Activated naive CD4-positive, alpha-beta T cell treated with anti-CD3 and anti-CD28 coated beads, Interleukin-2, amount 50 U/mL, for 24 hours (primary cell): ENCODE results near the gene MFGE8.

ENCODE experiments used
- H3K27ac Mint-ChIP-seq: one replicate; pipeline ENCODE4 v1.8.0; 2021; ENCODE audit warnings: mild to moderate bottlenecking, mixed read lengths
- H3K27me3 Mint-ChIP-seq: one replicate; pipeline ENCODE4 v1.8.0; 2021; ENCODE audit warnings: mixed read lengths
- H3K36me3 Mint-ChIP-seq: one replicate; pipeline ENCODE4 v1.8.0; 2021; ENCODE audit warnings: mixed read lengths
- H3K4me1 Mint-ChIP-seq: one replicate; pipeline ENCODE4 v1.8.0; 2021; ENCODE audit warnings: mixed read lengths
- H3K4me3 Mint-ChIP-seq: one replicate; pipeline ENCODE4 v1.8.0; 2021; ENCODE audit warnings: mild to moderate bottlenecking, mixed read lengths
- H3K9me3 Mint-ChIP-seq: one replicate; pipeline ENCODE4 v1.8.0; 2021; ENCODE audit warnings: mixed read lengths

The MFGE8 gene

GRCh38 chr15:88873786-88874185, 39.4 kb downstream of the MFGE8 start:
- Mint-ChIP-seq H3K4me1 (no peaks in the 10 kb centered on the region), H3K27me3 (no peaks in the 10 kb centered on the region), H3K27ac (no peak overlapping the region), H3K36me3 (peaks cover 8% of the 10 kb centered on the region), H3K9me3 (no peaks in the 10 kb centered on the region), H3K4me3 (no peak overlapping the region)

DNA sequence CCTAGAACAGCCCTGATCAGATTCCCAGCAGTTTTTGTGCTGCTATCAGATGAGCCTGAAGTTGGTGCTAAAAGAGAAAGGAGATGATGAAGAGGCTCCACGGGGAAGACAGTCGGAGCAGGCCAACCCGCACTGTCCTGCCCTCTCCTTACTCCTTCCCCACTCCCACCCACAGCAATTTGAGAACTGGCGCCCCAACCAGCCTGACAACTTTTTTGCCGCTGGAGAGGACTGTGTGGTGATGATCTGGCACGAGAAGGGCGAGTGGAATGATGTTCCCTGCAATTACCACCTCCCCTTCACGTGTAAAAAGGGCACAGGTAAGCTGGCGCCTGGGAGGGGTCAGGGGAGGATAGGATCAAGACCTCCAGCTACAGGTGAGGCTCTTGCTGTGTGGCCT, 40.5 kb downstream of the MFGE8 start:
- Mint-ChIP-seq H3K4me3 (no peak overlapping the region), H3K36me3 (peaks cover 8% of the 10 kb centered on the region)

DNA sequence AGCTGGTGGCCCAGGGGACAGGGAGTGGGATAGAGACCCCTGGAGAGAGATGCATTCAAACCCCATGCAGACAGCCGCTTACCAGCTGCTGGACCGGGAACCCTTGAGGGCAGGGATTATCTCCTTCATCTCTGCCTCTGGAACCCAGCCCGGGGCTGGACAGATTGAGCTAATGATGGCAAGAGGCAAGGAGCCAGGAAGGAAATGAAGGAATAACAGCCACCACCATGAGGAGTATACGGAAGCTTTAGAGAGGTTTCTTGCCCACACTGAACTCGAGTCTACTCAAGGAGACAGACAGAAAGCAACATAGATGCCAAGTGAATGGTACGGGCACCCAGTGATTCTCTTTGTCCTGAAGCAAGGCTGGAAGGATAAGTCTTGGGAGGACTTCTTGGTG, 41.1 kb downstream of the MFGE8 start:
- H3K4me3 Mint-ChIP-seq = no peak overlapping the region
- peaks cover 8% of the 10 kb centered on the region for H3K36me3 Mint-ChIP-seq
- no peaks in the 10 kb centered on the region for H3K4me1 Mint-ChIP-seq
- no peak overlapping the region for H3K27ac Mint-ChIP-seq
- no peaks in the 10 kb centered on the region for H3K27me3 Mint-ChIP-seq
- no peaks in the 10 kb centered on the region for H3K9me3 Mint-ChIP-seq

More for the DNA sequence above, 40.5 kb downstream of the MFGE8 start:
- H3K4me1 Mint-ChIP-seq = no peaks in the 10 kb centered on the region
- no peaks in the 10 kb centered on the region for H3K27me3 Mint-ChIP-seq
- H3K9me3 Mint-ChIP-seq = no peaks in the 10 kb centered on the region
- no peak overlapping the region for H3K27ac Mint-ChIP-seq

DNA sequence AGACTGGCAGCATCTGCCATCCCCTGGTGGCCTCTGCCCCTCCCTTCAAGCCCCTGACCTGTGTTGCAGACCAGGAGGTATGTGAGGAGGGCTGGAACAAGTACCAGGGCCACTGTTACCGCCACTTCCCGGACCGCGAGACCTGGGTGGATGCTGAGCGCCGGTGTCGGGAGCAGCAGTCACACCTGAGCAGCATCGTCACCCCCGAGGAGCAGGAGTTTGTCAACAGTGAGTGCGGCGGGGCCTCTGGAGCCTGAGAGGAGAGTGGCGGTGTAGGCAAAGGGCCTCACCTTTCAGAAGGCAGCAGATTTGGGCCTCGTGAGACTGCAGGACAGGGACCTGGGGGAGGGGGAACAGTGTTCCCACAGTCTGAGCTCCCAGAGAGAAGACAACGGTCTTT, 41.9 kb downstream of the MFGE8 start:
- peaks cover 5% of the 10 kb centered on the region for H3K36me3 Mint-ChIP-seq
- H3K9me3 Mint-ChIP-seq = no peaks in the 10 kb centered on the region
- H3K4me1 Mint-ChIP-seq = no peaks in the 10 kb centered on the region
- no peak overlapping the region for H3K27ac Mint-ChIP-seq
- H3K4me3 Mint-ChIP-seq = no peak overlapping the region
- no peaks in the 10 kb centered on the region for H3K27me3 Mint-ChIP-seq

DNA sequence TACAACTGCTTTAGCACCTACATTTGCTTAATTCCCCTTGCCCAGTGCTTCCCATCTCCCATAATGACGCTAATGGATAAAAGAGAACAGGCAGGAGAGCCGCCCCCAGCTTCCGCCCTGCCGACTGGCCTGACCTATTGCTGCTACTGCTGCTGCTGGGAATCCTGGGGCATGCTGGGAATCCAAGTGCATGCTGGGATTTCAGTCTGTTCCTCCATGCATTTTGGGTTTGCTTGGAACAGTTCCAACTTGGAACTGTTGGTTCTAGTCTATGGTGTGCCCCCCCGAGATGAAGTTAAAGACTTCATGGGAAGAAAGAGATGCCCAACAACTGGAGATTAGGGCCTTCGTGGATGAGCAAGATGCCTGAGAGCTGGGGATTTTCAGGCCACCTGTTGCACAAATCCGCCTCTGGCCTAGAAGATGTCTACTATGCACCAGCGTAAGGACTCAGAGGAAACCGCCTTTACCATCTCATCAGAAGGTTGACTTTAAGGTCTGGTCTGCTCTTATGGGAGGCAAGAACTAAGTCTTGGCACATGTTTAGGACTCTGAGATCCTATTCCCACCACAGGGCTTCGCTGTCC, 46.8 kb downstream of the MFGE8 start:
- H3K4me3 Mint-ChIP-seq = no peak overlapping the region
- no peaks in the 10 kb centered on the region for H3K27me3 Mint-ChIP-seq
- no peak overlapping the region for H3K27ac Mint-ChIP-seq
- peaks cover 2% of the 10 kb centered on the region for H3K36me3 Mint-ChIP-seq
- H3K4me1 Mint-ChIP-seq = no peaks in the 10 kb centered on the region
- no peaks in the 10 kb centered on the region for H3K9me3 Mint-ChIP-seq

- Mint-ChIP-seq H3K4me1 (no peaks in the 10 kb centered on the region), H3K36me3 (peaks cover 2% of the 10 kb centered on the region), H3K27ac (no peak overlapping the region), H3K9me3 (no peaks in the 10 kb centered on the region), H3K27me3 (no peaks in the 10 kb centered on the region), H3K4me3 (no peak overlapping the region)
These were observed 47.6 kb downstream of the MFGE8 start for GRCh38 chr15:88865498-88866099.

- no peaks in the 10 kb centered on the region for H3K4me1 Mint-ChIP-seq
- H3K27ac Mint-ChIP-seq = no peak overlapping the region
- H3K9me3 Mint-ChIP-seq = no peaks in the 10 kb centered on the region
- H3K4me3 Mint-ChIP-seq = no peak overlapping the region
- H3K27me3 Mint-ChIP-seq = no peaks in the 10 kb centered on the region
- peaks cover 2% of the 10 kb centered on the region for H3K36me3 Mint-ChIP-seq
These were observed 48.2 kb downstream of the MFGE8 start for GRCh38 chr15:88864861-88865497.

DNA sequence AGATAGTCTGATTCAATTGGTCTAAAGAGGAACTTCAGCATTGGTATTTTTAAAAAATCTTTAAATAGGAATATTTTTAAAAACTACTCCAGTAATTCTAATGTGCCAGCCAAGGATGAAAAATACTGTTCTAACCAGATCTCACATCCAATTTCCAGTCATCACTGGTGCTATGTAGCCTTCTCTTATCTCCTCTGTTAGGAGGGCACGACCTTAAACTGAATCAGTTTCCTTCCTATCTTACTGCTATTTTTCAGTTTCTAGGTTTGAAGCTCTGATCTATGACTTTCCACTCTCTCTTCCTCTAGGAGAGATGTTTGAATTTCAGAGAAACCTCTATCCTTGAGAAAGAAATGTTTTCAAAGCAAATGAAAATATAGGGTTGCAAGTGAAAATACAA, 49.8 kb downstream of the MFGE8 start:
- Mint-ChIP-seq H3K9me3 (no peaks in the 10 kb centered on the region), H3K4me1 (no peaks in the 10 kb centered on the region), H3K27me3 (no peaks in the 10 kb centered on the region), H3K27ac (no peak overlapping the region), H3K4me3 (no peak overlapping the region), H3K36me3 (peaks cover 2% of the 10 kb centered on the region)

DNA sequence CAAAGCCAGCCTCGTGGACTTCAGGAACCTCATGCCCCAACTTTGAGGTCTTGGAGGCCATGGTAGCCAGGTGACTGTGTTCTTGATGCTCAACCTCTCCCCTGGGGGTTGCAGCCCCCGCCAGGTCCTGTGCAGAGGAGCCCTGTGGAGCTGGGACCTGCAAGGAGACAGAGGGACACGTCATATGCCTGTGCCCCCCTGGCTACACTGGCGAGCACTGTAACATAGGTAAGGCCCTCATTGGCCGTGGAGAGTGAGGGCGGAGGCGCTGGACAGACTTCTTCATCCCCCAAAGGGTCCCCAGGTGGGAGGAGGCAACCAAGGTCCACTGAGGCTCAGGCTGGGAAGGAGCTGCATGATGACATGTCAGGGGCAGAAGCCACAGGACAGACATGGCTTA, 53.0 kb downstream of the MFGE8 start:
- Mint-ChIP-seq H3K9me3 (no peaks in the 10 kb centered on the region), H3K27ac (no peak overlapping the region), H3K4me3 (no peak overlapping the region), H3K4me1 (no peaks in the 10 kb centered on the region), H3K27me3 (no peaks in the 10 kb centered on the region), H3K36me3 (peaks cover 2% of the 10 kb centered on the region)

GRCh38 chr15:88859550-88859949, 53.6 kb downstream of the MFGE8 start:
- peaks cover 2% of the 10 kb centered on the region for H3K9me3 Mint-ChIP-seq
- H3K36me3 Mint-ChIP-seq = peaks cover 2% of the 10 kb centered on the region
- H3K27ac Mint-ChIP-seq = no peak overlapping the region
- no peaks in the 10 kb centered on the region for H3K4me1 Mint-ChIP-seq
- H3K4me3 Mint-ChIP-seq = no peak overlapping the region
- H3K27me3 Mint-ChIP-seq = no peaks in the 10 kb centered on the region

DNA sequence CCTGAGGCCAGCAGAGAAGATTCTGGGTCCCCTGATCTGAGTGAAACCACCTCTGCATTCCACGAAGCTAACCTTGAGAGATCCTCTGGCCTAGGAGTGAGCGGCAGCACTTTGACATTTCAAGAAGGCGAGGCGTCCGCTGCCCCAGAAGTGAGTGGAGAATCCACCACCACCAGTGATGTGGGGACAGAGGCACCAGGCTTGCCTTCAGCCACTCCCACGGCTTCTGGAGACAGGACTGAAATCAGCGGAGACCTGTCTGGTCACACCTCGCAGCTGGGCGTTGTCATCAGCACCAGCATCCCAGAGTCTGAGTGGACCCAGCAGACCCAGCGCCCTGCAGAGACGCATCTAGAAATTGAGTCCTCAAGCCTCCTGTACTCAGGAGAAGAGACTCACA, 54.2 kb downstream of the MFGE8 start:
- Mint-ChIP-seq H3K27ac (no peak overlapping the region), H3K4me3 (no peak overlapping the region), H3K4me1 (no peaks in the 10 kb centered on the region), H3K27me3 (no peaks in the 10 kb centered on the region), H3K36me3 (peaks cover 2% of the 10 kb centered on the region), H3K9me3 (peaks cover 4% of the 10 kb centered on the region)

DNA sequence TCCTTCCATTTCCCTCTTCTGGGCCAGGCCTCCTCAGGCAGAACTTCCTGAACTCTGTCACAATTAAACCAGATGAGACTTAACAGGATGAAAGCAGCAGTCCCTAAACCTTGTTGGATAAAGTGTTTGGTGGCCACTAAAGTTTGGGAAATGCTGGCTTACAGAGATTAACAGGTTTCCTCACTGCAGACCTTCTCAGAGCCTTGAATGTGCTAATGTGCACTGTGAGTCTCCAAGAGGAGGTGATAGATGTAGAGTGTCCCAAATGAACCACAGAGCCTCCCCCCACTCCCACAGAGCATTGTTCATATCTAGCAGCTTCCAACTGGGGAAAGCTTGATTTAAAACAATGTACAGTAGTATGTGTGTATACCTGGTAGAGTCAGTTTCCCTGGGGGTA, 60.7 kb downstream of the MFGE8 start:
- H3K27me3 Mint-ChIP-seq = peaks cover 1% of the 10 kb centered on the region
- no peak overlapping the region for H3K4me3 Mint-ChIP-seq
- peaks cover 3% of the 10 kb centered on the region for H3K36me3 Mint-ChIP-seq
- H3K27ac Mint-ChIP-seq = no peak overlapping the region
- H3K4me1 Mint-ChIP-seq = no peaks in the 10 kb centered on the region
- H3K9me3 Mint-ChIP-seq = peaks cover 4% of the 10 kb centered on the region

DNA sequence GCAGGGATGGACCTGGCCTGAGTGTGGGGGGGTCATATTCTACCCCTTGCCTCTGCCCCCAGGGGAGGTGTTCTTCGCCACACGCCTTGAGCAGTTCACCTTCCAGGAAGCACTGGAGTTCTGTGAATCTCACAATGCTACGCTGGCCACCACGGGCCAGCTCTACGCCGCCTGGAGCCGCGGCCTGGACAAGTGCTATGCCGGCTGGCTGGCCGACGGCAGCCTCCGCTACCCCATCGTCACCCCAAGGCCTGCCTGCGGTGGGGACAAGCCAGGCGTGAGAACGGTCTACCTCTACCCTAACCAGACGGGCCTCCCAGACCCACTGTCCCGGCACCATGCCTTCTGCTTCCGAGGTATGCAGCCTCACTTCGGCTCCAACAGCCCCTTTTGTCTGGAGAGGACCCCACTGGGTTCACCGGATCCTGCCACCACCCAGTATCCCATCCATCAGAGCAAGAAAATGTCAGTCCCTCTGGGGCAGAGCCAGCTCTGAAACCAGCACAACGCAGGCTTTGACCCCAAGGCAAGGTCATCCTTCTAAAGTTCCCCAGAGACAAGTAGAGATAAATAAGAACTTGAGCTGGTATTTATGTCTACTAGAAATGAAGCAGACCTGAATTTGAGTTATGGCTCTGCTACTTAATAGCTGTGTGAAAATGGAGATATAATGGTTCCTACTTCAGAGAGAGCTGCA, 63.7 kb downstream of the MFGE8 start:
- H3K36me3 Mint-ChIP-seq = peaks cover 3% of the 10 kb centered on the region
- no peak overlapping the region for H3K4me3 Mint-ChIP-seq
- peaks cover 1% of the 10 kb centered on the region for H3K27me3 Mint-ChIP-seq
- no peaks in the 10 kb centered on the region for H3K4me1 Mint-ChIP-seq
- H3K9me3 Mint-ChIP-seq = peaks cover 1% of the 10 kb centered on the region
- H3K27ac Mint-ChIP-seq = no peak overlapping the region
